KOPT-K1 (cell line): ENCODE measurements around the gene ZNF524.
A peak's percentile ranks its signal among the peaks of the same experiment; 100 is the strongest.
"Not testable (repeated sequence)": the region's sequence is repeated elsewhere in the genome, so short reads cannot be mapped to it uniquely, and the experiment has no call there.

Experiments used
- H3K27ac ChIP-seq: fragments of 200-600 bp; sonication (generic); 2 replicates; pipeline ENCODE4 v1.5.1; 2016; ENCODE audit warnings: antibody characterized with exemption, mild to moderate bottlenecking, low read depth, low read length; ENCODE audit not compliant: poor library complexity, severe bottlenecking
- H3K36me3 ChIP-seq: fragments of 200-600 bp; sonication (generic); 2 replicates; pipeline ENCODE4 v1.5.1; 2017; ENCODE audit warnings: antibody characterized with exemption, mild to moderate bottlenecking, low read length, moderate library complexity; ENCODE audit not compliant: insufficient read depth
- H3K9me3 ChIP-seq: fragments of 200-600 bp; sonication (generic); 2 replicates; pipeline ENCODE4 v1.5.1; 2017; ENCODE audit warnings: antibody characterized with exemption, low read length, mild to moderate bottlenecking; ENCODE audit not compliant: insufficient read depth, poor library complexity, severe bottlenecking

The ZNF524 gene, protein sequence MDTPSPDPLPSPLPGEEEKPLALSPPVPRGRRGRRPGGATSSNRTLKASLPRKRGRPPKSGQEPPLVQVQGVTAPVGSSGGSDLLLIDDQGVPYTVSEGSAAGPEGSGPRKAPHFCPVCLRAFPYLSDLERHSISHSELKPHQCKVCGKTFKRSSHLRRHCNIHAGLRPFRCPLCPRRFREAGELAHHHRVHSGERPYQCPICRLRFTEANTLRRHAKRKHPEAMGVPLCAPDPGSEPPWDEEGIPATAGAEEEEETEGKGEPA

GRCh38 chr19:55599842-55600661, at the start of gene ZNF524:
ZNF524 (plus strand) TSS chr19:55600288; CDS start chr19:55602113, 1,825 bp downstream.
- Histone ChIP-seq H3K9me3 (no peaks in the 10 kb centered on the region), H3K27ac (peak within 1 kb of the TSS; percentile 97), H3K36me3 (peaks cover 23% of the 10 kb centered on the region)

GRCh38 chr19:55550321-55550650, 49.8 kb upstream of the ZNF524 start:
- Histone ChIP-seq H3K27ac (no peak overlapping the region), H3K36me3 (no peaks in the 10 kb centered on the region), H3K9me3 (no peaks in the 10 kb centered on the region)

DNA sequence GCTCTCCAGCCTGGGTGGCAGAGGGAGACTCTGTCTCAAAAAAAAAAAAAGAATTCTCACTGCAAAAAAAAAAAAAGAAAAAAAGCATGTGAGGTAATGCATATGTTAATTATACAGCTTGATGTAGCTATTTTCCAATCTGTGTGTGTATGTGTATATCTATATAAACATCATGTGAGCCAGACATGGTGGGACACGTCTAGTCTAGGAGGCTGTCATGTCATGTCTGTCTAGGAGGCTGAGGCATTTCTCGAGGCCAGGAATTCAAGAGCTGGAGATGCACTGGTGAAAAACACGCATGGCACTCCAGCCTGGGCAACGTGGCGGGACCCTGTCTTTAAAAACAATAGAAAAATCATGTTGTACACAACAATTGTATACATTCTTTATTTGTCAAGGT, 47.9 kb upstream of the ZNF524 start:
- H3K27ac ChIP-seq: no peak overlapping the region
- no peaks in the 10 kb centered on the region for H3K9me3 ChIP-seq
- no peaks in the 10 kb centered on the region for H3K36me3 ChIP-seq

- Histone ChIP-seq H3K27ac (no peak overlapping the region), H3K9me3 (no peaks in the 10 kb centered on the region)
These were observed 47.5 kb upstream of the ZNF524 start for GRCh38 chr19:55552620-55553019.

GRCh38 chr19:55553217-55554182, 46.6 kb upstream of the ZNF524 start:
- H3K36me3 ChIP-seq: no peaks in the 10 kb centered on the region
- H3K27ac ChIP-seq: no peak overlapping the region
- H3K9me3 ChIP-seq: no peaks in the 10 kb centered on the region

More at GRCh38 chr19:55552620-55553019, 47.5 kb upstream of the ZNF524 start:
- no peaks in the 10 kb centered on the region for H3K36me3 ChIP-seq

DNA sequence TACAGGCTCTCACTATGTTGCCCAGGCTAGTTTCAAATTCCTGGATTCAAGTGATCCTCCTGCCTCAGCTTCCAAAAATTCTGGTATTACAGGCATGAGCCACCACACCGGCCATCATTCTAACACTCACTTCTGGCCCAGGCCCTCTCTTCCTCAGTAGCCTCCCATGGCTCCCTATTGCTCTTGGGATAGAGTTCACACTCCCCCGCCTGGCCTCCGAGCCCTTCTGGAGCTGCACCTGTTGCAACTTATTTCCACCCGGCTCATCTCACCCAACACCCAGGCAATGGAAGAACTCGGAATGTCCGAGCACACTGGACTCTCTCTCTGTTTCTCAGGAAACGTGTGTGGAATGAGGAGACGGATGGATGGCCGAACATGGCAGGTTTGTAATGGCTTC, 45.8 kb upstream of the ZNF524 start:
- Histone ChIP-seq H3K36me3 (no peaks in the 10 kb centered on the region), H3K9me3 (no peaks in the 10 kb centered on the region), H3K27ac (no peak overlapping the region)

DNA sequence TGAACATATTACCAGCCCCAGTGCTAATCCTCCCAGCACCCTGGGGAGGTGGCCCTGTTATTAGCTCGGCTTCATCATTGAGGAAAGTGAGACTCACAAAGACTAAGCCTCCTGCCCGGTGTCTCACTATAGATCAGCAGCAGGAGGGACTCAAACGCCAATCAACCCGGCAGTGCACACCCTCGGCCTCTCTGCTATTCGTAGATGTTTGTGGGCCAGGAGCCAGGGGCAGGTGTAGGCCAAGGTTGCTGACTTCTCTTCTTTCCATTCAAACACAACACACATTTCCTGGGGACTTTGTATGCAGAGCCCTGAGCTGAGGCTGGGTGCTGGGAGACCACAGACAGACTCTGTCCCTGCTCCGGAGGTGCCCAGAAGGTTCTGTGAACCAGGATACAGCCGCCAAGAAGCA, 45.3 kb upstream of the ZNF524 start:
- H3K9me3 ChIP-seq: no peaks in the 10 kb centered on the region
- no peaks in the 10 kb centered on the region for H3K36me3 ChIP-seq
- H3K27ac ChIP-seq: no peak overlapping the region

GRCh38 chr19:55559684-55560083, 40.4 kb upstream of the ZNF524 start:
- Histone ChIP-seq H3K27ac (no peak overlapping the region), H3K36me3 (no peaks in the 10 kb centered on the region), H3K9me3 (peaks cover 11% of the 10 kb centered on the region)

DNA sequence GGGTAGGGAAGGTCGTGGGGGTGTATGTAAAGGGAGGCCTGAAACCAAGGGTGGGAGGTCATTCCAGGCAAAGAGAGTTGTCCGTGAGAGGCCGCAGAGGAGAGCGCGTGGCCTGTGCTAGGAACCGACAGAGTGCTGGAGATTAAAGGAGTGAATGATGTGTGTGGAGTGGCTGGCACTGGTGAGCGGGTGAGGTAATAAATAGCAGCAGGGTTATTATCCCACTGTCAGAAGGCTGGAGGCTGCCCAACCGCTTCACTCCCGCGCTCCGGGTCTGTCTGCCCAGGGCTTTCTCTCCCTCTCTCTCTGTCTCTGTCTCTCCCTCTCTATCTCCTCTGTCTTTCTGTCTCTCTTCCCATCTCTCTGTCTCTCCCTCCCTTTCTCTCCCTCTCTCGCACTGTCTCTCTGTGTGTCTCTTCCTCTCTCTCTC, 36.8 kb upstream of the ZNF524 start:
- no peaks in the 10 kb centered on the region for H3K36me3 ChIP-seq
- peaks cover 11% of the 10 kb centered on the region for H3K9me3 ChIP-seq
- no peak overlapping the region for H3K27ac ChIP-seq

DNA sequence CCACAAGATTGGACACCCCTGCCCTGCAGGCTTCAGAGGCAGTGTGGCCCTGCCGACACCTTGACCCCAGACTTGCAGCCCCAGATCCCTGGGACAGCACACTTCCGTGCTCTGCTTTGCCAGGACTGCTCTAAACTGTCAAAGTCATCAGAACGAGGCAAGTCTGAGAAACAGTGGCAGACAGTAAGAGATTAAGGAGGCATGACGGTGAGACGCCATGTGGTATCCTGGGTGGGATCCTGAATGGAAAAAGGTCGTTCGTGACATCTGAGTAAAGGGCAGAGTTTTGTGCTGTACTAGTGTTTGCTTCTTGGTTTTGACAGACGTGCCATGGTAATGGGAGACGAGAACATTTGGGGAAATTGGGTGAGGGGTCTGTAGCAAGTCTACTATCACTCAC, 33.3 kb upstream of the ZNF524 start:
- Histone ChIP-seq H3K27ac (no peak overlapping the region), H3K9me3 (peaks cover 4% of the 10 kb centered on the region), H3K36me3 (no peaks in the 10 kb centered on the region)

DNA sequence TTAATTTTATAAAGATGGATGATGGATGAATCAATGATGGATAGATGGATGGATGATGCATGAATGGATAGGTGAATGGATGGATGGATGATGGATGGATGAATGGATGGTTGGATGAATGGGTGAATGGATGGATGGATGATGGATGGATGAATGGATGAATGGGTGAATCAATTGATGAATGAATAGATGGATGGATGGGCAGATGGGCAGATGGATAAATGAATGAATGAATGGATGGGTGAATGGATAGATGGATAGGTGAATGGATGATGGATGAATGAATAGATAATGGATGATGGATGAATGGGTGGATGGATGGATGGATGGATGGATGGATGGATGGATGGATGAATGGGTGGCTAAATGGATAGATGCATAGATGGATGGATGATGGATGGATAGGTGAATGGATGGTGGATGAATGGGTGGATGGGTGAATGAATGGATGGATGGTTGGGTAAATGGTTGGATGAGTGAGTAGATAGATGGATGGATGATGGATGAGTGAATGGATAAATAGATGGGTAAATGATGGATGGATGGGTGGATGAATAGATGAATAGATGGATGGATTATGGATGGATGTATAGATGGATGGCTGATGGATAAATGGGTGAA, 32.3 kb upstream of the ZNF524 start:
- peaks cover 4% of the 10 kb centered on the region for H3K9me3 ChIP-seq
- no peaks in the 10 kb centered on the region for H3K36me3 ChIP-seq
- no peak overlapping the region for H3K27ac ChIP-seq

GRCh38 chr19:55569477-55569876, 30.6 kb upstream of the ZNF524 start:
- H3K36me3 ChIP-seq, H3K9me3 ChIP-seq, H3K27ac ChIP-seq: not testable (repeated sequence)

DNA sequence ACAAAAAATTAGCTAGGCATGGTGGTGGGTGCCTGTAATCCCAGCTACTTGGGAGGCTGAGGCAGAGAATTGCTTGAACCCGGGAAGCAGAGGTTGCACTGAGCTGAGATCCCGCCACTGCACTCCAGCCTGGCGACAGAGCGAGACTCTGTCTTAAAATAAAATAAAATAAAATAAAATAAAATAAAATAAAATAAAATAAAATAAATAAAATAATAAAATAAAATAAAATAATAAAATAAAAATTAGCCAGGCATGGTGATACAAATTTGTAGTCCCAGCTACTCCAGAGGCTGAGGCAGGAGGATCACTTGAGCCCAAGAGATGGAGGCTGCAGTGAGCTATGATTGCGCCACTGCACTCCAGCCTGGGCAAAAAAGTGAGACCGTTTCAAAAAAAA, 26.2 kb upstream of the ZNF524 start:
- peaks cover 12% of the 10 kb centered on the region; the same call in 1 of the 2 replicates for H3K36me3 ChIP-seq
- not testable (repeated sequence) for H3K9me3 ChIP-seq, H3K27ac ChIP-seq

DNA sequence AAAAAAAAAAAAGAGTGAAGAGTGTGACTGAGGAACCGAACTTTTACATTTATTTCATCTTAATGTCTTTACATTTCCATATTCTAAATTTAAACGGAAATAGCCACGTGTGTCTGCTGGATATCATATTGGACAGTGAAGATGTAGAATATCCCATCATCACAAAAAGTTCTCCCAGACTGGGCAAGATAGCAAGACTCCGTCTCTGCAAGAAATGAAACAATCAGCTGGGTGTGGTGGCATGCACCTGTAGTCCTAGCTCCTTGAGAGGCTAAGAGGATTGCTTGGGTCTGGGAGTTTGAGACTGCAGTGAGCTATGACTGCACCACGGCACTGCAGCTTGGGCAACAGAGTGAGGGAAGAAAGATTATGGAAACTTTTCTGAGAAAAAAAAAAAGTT, 23.3 kb upstream of the ZNF524 start:
- peaks cover 12% of the 10 kb centered on the region; the same call in 1 of the 2 replicates for H3K36me3 ChIP-seq
- H3K9me3 ChIP-seq: no peaks in the 10 kb centered on the region
- no peak overlapping the region for H3K27ac ChIP-seq
